HEK293 (cell line): Measurements from ENCODE around the gene CBX2.

Experiments used
- WT1 ChIP-seq: fragments of 450-650 bp; formaldehyde crosslinking; IDR thresholded peaks from 2 replicates; pipeline ENCODE4 v1.5.1; 2016; ENCODE audit warnings: missing biosample characterization, missing genetic modification characterization
- ZIC2 ChIP-seq: fragments of 450-650 bp; formaldehyde crosslinking; IDR thresholded peaks from 2 replicates; pipeline ENCODE4 v1.5.1; 2016; ENCODE audit warnings: missing biosample characterization, missing genetic modification characterization
- ZNF114 ChIP-seq: fragments of 450-650 bp; formaldehyde crosslinking; IDR thresholded peaks from 2 replicates; pipeline ENCODE4 v1.5.0; 2017; ENCODE audit warnings: missing biosample characterization, missing genetic modification characterization
- ZNF16 ChIP-seq: fragments of 450-650 bp; formaldehyde crosslinking; IDR thresholded peaks from 2 replicates; pipeline ENCODE4 v1.5.1; 2016; ENCODE audit warnings: low read depth, missing biosample characterization, missing genetic modification characterization
- ZNF433 ChIP-seq: fragments of 450-650 bp; formaldehyde crosslinking; IDR thresholded peaks from 2 replicates; pipeline ENCODE4 v1.5.1; 2016; ENCODE audit warnings: missing biosample characterization, missing genetic modification characterization, low read depth
- ZNF629 ChIP-seq: fragments of 450-650 bp; formaldehyde crosslinking; IDR thresholded peaks from 2 replicates; pipeline ENCODE4 v1.5.1; 2017; ENCODE audit warnings: missing biosample characterization, missing genetic modification characterization
- TF ChIP-seq, protein P1 (sequence below): fragments of 450-650 bp; formaldehyde crosslinking; optimal IDR thresholded peaks from 2 replicates; pipeline ENCODE3; 2016; ENCODE audit warnings: missing biosample characterization, mild to moderate bottlenecking, missing genetic modification characterization
- TF ChIP-seq, protein P2 (sequence below): fragments of 450-650 bp; formaldehyde crosslinking; IDR thresholded peaks from 2 replicates; pipeline ENCODE4 v1.5.1; 2016; ENCODE audit warnings: missing biosample characterization, missing genetic modification characterization
- TF ChIP-seq, protein P3 (sequence below): fragments of 450-650 bp; formaldehyde crosslinking; IDR thresholded peaks from 2 replicates; pipeline ENCODE4 v1.5.1; 2017; ENCODE audit warnings: missing biosample characterization, mild to moderate bottlenecking, missing genetic modification characterization, moderate library complexity

DNA sequence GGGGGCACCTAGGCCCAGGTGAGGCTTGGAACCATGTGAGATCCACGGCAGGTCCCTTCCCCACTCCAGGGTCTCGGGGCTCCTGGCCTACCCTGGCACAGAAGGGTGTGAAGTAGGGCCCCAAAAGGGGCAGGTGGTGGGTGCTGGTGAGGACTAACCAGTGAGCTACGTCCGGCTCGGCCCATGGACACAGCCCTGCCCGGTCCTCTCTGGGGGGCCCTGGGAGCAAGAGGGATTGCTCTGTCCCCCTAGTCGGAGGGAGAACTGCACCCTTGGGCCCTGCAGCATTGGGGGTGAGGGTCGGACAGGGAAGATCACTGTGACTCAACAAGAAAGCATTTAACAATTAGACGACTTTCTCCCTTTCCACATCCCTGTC lies 44.3 kb upstream of the CBX2 start:
- TF ChIP-seq ZNF114 (tag by site-specific recombination): no peak
- TF ChIP-seq, protein P1, sequence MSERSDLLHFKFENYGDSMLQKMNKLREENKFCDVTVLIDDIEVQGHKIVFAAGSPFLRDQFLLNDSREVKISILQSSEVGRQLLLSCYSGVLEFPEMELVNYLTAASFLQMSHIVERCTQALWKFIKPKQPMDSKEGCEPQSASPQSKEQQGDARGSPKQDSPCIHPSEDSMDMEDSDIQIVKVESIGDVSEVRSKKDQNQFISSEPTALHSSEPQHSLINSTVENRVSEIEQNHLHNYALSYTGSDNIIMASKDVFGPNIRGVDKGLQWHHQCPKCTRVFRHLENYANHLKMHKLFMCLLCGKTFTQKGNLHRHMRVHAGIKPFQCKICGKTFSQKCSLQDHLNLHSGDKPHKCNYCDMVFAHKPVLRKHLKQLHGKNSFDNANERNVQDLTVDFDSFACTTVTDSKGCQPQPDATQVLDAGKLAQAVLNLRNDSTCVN (tag by site-specific recombination): no peak
- no peak for TF ChIP-seq ZNF629
- TF ChIP-seq, protein P2, sequence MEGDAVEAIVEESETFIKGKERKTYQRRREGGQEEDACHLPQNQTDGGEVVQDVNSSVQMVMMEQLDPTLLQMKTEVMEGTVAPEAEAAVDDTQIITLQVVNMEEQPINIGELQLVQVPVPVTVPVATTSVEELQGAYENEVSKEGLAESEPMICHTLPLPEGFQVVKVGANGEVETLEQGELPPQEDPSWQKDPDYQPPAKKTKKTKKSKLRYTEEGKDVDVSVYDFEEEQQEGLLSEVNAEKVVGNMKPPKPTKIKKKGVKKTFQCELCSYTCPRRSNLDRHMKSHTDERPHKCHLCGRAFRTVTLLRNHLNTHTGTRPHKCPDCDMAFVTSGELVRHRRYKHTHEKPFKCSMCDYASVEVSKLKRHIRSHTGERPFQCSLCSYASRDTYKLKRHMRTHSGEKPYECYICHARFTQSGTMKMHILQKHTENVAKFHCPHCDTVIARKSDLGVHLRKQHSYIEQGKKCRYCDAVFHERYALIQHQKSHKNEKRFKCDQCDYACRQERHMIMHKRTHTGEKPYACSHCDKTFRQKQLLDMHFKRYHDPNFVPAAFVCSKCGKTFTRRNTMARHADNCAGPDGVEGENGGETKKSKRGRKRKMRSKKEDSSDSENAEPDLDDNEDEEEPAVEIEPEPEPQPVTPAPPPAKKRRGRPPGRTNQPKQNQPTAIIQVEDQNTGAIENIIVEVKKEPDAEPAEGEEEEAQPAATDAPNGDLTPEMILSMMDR (tag by site-specific recombination): no peak
- TF ChIP-seq, protein P3, sequence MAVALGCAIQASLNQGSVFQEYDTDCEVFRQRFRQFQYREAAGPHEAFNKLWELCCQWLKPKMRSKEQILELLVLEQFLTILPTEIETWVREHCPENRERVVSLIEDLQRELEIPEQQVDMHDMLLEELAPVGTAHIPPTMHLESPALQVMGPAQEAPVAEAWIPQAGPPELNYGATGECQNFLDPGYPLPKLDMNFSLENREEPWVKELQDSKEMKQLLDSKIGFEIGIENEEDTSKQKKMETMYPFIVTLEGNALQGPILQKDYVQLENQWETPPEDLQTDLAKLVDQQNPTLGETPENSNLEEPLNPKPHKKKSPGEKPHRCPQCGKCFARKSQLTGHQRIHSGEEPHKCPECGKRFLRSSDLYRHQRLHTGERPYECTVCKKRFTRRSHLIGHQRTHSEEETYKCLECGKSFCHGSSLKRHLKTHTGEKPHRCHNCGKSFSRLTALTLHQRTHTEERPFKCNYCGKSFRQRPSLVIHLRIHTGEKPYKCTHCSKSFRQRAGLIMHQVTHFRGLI (tag by site-specific recombination): no peak
- TF ChIP-seq ZNF16 (tag by site-specific recombination): no peak
- TF ChIP-seq ZIC2 (tag by site-specific recombination): no peak
- no peak for TF ChIP-seq WT1 (tag by site-specific recombination)
- no peak for TF ChIP-seq ZNF433 (tag by site-specific recombination)
